Endometrial microvascular endothelial cells (primary cell): ENCODE data around the gene CD81. TPM values are rescaled to one million over a fixed set of nuclear protein-coding genes. Genes with fewer than 3 reads are reported as not detected.

Experiments used
- in situ Hi-C: cut with HindIII; loops from 2 replicates; pipeline ENCODE4 v1.10.0; 2017; ENCODE audit warnings: low sequenced_read_pairs, low pct_unique_long_range_greater_than_20kb; ENCODE audit errors: inconsistent ontology term
- total RNA-seq: library from RNA; depleted of rRNA; stranded (reverse); fragments of >200 nt; gene quantifications from one replicate; pipeline ENCODE4 v1.2.3, GENCODE V29; 2015; ENCODE audit errors: inconsistent ontology term

The CD81 gene
- total RNA-seq, 1 donor from 2014 or later, result 249 TPM

DNA sequence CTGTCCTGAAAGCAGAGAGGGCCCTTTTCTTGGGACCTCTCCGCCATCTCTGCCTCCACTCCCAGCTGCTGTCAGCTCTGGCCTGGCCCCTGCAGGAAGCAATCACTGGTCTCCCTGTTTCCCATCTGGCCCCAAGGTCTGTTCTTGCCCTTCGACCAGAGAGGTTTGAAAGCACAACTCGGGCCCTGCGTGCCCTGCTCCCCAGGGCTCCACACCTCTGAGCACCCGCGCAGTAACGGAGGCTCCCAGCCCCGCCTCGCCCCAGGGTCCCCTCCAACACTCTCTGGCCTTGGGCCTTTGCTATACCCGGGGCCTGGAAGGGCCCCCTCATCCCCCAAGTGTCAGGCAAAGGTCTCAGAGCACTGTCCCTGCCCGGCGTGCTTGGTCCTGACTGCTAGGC, 7.8 kb upstream of the CD81 start:
- in situ Hi-C loops, result no loop called here

DNA sequence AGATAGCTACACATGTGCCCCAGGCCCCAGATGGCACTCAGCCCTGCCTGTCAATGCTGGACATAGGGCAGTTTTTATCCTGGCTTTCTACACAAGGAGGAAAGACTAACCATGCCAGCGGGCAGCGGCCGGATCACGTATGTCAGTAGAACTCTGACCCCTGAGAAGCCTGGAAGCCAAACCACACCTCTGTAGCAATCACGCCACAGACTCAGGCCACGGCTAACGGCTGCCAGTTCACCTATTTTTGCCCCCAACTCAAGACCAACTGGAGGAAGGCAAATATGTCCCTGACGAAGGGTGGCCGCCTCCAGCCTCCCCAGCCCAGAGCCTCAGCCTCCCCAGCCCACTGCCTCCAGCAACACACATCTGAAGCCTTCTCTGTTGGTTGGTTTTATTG, 7.2 kb upstream of the CD81 start:
- in situ Hi-C loops, result no loop called here

DNA sequence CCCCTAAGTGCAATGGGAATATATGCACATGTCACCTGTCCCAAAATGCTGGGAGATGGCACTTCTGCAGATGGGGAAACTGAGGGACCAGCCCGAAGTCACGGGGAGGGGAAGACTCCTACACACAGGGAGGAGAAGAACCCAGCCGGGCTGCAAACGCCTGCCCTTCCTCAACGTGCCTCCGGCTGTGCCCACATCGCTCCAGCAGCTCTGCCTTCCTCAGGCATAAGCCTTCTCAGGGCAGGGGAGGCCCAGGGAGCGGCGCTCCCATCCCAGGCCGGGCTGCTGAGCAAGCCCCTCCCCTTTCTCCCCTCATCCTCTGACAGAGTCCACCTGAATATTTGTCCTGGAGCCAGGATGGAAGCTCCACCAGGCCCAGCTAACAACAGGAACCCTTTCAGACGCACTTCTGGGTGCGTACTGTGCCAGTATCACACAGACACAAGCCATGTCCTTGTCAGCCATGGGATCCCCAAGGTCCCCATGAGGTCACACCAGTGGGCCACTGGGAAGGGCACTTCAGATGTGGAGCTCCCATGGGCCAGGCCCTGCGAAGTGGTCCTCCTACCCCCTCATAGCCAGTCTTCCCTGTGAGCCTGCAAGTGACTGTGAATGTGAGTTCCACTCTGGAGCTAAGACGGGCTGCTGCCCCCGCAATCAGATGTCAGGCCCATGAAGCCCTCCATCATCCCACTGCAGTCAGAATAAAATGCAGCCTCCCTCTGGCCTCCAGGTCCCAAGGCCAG, 2.5 kb upstream of the CD81 start:
- in situ Hi-C loops, result no loop called here

DNA sequence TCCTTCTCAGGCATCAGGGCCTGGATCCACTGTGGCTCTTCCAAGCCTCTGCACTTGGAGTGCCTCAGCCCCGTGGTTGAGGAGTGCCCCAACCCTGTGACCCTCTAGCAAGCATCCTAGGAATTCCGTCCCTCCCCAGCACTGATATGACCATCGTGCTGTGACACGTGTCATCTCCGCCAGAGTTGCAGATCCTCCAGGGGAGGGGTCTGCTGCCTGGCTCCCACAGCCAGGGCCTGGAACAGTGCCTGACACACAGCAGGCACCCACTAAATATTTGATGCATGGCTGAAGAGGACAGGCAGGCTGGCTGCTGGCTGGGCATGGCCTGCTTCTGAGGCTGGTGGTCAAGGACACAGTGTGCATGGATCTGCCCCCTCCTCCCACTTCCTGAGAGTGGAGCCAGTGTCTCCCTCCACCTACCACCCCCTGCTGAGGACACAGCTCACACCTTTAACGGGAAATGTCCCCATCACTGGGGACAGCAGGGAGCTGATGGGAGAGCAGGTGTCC, 1.7 kb upstream of the CD81 start:
- in situ Hi-C loops, result no loop called here

DNA sequence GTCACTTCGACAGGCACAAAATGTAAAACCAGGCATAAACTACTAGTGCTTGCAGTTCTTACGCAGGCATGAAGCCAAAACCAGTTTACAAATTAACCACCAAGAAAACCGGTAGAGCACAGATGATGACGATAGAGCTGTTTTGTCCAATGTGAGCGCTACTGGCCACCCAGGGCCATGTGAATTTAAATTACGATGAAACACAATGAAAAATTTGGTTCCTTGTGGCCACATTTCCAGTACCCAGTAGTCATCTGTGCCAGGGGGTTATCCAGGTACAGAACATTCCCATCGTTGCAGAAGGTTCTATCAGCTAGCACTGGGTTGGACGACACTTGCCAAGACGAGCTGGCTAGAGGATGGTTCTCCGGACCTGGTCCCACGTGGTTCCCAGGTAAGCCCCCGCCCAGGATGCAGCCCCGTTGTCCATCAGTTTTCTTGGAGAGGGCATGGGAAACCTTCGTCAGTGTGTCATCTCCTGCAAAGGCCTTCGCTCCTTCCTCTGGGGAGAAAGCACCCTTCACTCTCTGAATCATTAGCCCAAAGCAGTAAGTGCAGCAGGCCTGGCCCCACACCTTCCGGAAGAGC, 1.1 kb upstream of the CD81 start:
- in situ Hi-C loops, result no loop called here

DNA sequence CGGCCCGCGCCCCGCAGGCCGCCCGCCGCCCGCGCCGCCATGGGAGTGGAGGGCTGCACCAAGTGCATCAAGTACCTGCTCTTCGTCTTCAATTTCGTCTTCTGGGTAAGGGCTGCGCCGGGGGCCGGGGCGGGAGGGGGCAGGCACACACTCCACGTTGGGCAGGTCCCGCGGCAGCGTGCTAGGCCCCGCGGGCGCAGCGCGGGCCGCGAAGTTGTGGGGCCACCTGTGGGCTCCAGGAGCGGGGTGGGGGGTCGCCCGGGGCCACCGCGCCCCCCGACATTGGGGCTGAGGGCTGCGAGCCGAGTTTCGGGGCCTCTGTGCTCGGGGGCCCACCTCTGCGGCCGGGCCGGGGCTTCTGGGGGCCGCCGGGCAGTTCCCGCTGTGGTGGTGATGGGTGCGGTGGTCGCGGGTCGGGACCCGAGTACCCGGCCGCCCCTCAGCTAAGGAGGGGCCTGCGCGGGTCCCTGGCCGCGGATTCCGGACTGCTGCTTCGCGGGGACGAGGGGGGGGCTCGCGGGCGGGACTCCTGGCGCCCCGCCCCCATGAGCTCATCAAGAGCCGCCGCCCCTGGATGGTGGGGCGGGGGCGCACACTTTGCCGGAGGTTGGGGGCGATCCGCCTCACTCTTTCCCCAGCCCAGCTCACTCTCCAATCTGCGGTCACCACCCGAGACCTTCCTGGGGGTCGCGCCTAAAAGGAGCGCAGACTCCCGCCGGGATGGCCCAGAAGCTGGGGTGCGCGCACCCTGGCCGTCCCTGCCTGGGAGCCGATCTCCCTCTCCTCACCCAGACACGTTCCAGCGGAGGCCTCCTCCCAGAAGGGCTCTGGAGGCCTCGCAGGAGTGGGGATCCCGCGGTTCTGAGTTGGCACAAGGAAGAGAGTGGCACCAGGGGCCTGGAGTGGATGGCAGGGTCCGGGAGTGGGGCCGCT, 667 bp downstream of the CD81 start:
- in situ Hi-C loops, result no loop called here

DNA sequence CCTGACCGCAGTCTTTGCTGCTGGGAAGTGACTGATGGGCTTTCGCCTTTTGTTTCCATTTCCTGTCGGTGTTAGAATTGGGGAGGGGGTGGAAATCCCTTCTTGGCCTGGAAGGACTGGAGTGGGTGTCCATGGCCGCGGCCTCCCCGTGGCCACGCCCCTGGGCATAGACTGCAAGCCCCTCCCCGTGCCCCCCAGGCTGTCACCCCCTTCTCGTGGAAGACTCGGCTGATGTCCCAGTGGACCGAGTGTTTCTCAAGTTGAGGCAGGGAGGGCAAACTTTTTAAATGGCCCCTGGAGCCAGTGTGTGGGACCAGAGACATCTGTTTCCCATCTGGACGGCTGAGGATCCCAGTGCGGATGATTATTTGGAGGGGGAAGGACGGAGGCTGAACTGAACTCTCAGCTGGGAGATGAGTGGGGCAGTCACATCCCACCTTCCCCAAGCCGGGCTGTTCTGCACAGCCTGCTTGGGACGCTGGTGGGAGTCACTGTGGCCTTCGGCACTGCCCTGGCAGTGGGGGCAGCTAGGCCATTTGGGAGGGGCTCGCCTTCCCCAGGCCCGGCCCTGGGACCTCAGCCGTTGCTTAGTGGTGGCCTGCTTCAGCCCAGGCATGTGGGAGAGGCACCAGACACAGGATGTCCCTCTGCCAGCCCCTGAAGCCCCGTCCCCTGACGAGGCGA, 1.6 kb downstream of the CD81 start:
- in situ Hi-C loops, result no loop called here

DNA sequence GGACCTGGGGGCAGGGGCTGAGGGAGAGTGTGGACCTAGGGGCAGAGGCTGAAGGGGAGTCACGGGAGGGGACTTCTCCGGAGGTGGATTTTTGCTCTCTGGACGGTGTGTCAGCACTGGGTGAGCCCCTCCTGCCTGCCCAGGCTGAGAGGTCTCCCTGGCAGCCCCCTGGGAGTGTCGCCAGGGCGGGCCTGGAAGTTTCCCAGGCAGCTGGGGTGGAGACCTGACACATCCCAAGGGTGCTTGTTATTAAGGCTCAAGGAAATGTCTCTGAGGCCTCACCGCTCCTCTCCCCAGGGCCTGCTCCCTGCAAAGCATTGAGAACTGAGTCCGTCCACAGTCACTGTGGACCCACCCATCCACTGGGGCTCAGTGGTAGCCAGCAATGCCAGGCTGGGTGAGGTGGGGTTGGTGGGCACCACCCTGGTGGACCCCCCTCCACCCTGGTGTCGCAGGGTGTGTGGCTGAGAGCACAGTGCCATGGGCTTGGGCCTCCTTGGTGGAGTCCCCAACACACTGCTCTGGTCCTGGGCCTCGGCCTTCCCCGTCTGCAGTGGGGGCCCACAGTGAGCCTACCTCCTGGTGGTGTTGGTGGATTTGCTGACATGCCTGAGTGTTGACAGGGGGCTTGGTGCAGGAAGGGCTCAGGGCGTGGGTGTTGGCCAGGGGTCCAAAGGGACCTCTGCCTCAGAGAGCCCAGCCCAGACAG, 2.5 kb downstream of the CD81 start:
- in situ Hi-C loops, result no loop called here

DNA sequence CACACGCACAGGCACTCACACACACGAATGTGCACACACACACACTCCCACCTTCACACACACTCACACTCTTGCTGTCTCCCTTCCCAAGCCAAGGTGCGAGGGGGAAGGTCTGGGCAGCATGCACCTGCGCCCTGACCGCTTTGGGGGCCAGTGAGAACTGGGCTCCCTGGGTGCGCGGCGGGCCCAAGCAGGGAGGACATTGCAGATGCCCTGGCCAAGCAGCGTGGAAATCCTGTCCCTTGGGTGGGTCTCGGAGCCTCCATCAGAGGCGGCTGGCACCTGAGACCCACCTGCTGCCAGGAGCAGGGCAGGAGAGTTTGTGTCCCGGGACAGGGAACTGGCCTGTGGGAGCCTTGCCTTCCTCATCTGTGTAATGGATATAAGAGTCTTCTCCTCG, 3.3 kb downstream of the CD81 start:
- in situ Hi-C loops, result no loop called here

DNA sequence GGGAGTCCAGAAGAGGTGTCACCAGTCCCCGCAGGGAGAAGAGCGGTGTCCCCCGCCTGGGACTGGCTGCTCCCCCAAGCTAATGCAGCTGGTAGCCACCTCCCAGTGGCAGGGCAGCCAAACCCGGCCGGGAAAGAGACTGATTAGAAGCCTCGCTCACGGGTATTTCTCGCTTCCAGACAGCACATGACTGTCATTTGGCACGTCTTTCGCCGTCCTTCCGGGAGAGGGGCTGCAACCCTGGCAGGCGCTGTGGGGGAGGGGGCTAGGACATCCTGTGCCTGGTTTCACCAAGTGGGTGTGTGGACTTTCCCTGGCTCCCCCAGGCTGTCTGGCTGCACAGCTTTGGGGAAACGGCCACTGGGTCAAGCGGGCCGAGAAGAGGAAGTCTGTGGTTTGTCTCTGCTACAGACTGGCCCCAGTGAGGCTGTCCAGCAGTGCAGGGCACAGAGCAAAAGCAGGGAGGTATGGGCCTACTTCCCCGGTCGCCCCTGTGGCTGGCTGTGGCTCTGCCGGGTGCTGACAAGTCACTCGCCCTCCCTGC, 3.8 kb downstream of the CD81 start:
- in situ Hi-C loops, result no loop called here

DNA sequence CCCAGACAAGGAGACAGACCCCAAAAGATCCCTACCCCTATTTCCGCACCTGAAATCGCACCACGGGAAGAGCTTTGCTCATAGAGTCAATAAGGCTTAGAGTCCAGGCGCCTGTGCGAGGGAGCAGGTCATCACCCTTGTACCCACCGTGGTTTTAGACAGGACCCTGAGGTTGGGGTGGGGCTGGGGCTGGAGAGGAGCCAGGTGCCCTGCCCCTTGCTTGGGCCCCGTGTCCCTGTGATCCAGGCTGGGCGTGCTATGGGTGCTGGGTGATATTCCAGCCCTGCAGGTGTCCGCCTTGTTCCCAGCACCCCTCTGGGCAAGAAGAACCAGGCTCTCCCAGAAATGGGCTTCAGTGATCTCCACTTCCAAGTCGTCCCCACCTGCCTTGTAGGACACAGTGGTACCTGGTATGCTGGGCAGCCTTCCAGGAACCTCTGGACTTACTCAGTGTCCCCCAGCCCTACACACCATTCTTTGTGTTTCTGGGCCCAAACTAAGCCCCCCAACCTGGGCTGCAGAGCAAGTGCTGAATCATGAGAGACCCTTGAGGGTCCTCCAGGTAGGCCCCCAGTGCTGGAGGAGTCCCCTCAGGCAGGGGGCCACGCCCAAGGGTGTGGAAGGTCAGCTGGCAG, 4.5 kb downstream of the CD81 start:
- in situ Hi-C loops, result no loop called here

DNA sequence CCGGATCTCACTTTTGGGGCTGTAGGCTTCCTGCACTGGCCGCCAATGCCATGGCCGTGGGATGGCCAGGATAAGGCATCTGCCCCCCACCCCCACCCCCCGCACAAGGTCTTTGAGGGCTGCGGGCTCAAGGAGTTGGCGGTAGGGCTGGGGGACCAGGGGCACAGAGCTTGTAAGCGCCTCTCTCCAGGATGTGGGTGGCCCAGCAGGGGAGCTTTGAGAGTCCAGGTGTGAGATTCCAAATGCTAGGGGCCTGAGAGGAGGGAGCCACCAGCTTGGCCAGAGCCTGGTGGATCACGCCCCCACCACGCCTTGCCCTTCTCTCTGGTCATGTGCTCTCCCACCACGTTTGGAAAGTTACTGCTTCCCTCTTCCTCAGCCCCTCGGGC, 5.0 kb downstream of the CD81 start:
- in situ Hi-C loops, result no loop called here

DNA sequence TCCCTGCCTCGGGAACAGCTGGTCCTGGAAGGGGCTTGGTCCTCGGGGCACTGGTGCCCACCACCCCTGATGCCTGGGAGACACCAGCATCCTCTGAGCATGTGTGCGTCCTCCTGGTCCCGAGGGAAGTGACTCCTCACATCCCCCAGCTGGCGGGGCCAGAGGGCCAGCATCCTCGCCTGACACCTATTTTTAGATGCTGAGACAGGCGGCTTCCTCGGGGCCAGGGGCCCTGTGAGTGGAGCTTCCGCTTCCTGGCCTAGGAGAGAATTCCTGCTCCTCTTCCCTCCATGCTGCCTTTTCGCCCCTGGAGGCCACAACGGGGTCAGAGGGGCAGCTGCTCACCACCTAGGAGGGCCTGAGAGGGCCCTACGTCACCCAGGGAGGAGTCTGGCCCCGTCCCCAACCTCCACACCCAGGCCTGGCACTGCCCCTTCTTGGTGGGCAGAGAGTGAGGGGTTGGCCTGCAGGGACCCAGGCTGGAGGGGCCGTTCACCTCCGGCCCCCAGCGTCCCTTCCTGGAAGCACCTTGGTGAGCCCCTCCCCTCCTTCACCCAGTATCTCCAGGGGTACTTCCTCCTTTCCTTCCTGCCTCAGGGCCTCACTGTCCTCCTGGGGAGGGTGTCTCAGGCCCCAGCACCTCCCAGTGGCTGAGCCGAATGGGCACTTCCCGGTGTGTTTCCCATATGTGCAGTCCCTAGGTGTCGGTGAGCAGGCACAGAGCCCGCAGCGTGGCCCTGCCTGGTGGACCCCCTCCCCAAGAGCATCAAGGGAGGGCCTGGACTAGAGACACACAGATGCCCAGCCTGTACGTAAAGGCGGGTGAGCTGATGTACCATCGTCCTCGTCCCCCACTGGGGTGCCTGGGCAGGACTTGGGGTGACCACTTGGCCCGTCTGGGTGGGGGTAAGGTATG, 6.1 kb downstream of the CD81 start:
- in situ Hi-C loops, result no loop called here

DNA sequence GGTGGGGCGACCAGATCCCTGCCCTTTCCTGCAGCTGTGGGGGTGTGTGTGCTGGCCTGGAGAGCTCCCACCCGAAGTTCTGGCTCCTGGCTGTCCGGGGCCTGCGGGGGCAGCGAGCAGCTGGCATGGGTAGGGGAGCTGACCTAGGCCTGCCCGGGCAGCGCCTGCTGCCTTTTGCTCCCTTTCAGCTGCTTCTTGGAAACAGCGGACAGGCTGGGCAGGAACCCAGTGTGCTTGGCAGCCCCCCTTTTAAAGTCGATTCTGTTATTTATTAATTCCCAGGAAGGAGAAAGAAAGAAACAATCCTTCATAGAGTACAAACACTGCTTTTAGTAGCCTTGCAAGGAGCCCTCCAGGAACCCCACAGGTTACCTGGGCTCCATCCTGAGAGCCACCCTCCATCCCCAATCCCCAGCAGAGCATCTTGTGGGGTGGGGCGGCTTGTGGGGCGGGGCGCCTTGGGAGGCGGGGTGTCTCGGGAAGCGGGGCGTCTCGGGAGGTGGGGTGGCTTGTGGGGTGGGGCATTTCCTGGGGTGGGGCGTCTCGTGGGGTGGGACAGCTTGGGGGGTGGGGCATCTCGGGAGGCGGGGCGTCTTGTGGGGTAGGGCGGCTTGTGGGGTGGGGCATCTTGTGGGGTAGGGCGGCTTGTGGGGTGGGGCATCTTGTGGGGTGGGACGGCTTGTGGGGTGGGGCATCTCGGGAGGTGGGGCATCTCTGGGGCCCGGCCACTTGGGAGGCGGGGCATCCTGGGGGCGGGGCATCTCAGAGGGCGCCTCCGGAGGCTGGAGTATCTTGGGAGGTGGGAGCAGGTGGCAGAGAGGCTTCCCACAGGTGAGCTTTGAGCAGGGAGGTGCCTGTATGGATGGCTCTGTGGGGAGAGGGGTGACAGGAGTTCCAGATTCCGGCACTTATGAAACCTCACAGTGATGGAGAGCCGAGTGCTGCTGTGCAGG, 7.0 kb downstream of the CD81 start:
- in situ Hi-C loops, result no loop called here

DNA sequence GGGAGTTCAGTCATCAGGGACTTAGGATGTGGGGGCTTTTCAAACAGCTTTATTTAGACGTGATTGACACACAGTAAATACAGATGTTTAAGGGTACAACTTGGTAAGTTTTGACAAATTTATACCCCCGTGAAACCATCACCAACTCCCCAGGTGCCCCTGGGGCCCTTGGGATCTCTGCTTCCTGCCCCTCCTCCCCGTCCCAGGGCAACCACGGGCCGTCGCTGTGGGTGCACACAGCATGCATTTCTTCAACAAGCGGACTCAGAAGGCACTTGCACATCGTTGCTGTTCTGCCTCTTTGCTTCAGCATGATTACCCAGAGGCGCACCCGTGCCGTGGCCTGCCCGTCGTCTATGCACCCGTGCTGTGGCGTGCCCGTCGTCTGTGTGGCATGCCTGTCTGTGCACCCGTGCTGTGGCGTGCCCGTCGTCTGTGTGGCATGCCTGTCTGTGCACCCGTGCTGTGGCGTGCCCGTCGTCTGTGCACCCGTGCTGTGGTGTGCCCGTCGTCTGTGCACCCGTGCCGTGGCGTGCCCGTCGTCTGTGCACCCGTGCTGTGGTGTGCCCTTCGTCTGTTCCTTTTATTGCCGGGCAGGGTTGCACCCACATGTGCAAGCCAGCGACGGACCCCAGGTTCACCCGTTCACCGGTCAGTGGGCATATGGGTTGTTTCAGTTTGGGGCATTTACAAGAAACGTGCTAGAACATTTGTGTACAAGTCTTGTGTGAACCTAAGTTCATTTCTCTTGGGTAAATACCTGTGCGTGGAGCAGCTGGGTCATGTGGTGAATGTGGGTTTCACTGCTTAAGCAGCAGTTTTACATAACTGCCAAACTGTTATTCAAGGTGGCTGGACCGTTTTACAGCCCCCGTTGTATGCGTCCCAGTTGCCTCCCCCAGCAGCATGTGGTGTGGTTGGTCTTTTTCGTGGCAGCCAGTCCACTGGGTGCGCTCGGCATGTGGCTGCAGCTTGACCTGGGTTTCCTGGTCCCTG, 8.3 kb downstream of the CD81 start:
- in situ Hi-C loops, result no loop called here
